ENCODE measurements around the gene MACROD1. TPM values are rescaled to one million over a fixed set of nuclear protein-coding genes. Genes with fewer than 3 reads are reported as not detected.

The MACROD1 gene
- total and polyA plus RNA-seq, 9 donors: 21.1 to 50.2 (median 32.2) TPM

GRCh38 chr11:64141081-64141783, 24.7 kb downstream of the MACROD1 start:
- peak in 1 of 5 donors; percentile 56 for DNase-seq
- Histone ChIP-seq H3K9me3 (no peaks in the 10 kb centered on the region), H3K36me3 (no peaks in the 10 kb centered on the region), H3K4me1 (ENCODE audit: insufficient read depth) (peaks cover 6% of the 10 kb centered on the region), H3K27me3 (no peaks in the 10 kb centered on the region), H3K4me3 (no peak overlapping the region), H3K27ac (no peak overlapping the region)
- TF ChIP-seq, protein P1, sequence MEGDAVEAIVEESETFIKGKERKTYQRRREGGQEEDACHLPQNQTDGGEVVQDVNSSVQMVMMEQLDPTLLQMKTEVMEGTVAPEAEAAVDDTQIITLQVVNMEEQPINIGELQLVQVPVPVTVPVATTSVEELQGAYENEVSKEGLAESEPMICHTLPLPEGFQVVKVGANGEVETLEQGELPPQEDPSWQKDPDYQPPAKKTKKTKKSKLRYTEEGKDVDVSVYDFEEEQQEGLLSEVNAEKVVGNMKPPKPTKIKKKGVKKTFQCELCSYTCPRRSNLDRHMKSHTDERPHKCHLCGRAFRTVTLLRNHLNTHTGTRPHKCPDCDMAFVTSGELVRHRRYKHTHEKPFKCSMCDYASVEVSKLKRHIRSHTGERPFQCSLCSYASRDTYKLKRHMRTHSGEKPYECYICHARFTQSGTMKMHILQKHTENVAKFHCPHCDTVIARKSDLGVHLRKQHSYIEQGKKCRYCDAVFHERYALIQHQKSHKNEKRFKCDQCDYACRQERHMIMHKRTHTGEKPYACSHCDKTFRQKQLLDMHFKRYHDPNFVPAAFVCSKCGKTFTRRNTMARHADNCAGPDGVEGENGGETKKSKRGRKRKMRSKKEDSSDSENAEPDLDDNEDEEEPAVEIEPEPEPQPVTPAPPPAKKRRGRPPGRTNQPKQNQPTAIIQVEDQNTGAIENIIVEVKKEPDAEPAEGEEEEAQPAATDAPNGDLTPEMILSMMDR (IDR thresholded peaks at IDR 0.05): no peak
- TF ChIP-seq EP300 (IDR thresholded peaks at IDR 0.05) (no peak), POLR2A (IDR thresholded peaks at IDR 0.05) (no peak)
- 44 to 51% (median 47%) methylated on average over 21 of the region's 21 CpGs for WGBS, 3 donors
- intact Hi-C loops (cut with DNase I): loop anchor here in 1 of 4 donors (10.0 kb wide), 1 partner anchor 306 kb away; the partner anchor contains the start of gene MARK2

GRCh38 chr11:64140082-64140481, 25.8 kb downstream of the MACROD1 start:
- Histone ChIP-seq H3K27me3 (no peaks in the 10 kb centered on the region), H3K27ac (no peak overlapping the region), H3K4me1 (ENCODE audit: insufficient read depth) (peaks cover 6% of the 10 kb centered on the region), H3K36me3 (no peaks in the 10 kb centered on the region), H3K9me3 (no peaks in the 10 kb centered on the region), H3K4me3 (no peak overlapping the region)
- TF ChIP-seq POLR2A (IDR thresholded peaks at IDR 0.05): no peak
- TF ChIP-seq, protein P1 (IDR thresholded peaks at IDR 0.05): no peak
- no peak for TF ChIP-seq EP300 (IDR thresholded peaks at IDR 0.05)
- WGBS, 3 donors: 91 to 94% (median 93%) methylated on average over 8 of the region's 8 CpGs
- intact Hi-C loops (cut with DNase I): loop anchor here in 1 of 4 donors (10.0 kb wide), 1 partner anchor 305 kb away; the partner anchor contains the start of gene MARK2
- DNase-seq: no peak

- intact Hi-C loops (cut with DNase I): no loop called here
- no peak overlapping the region for H3K4me3 ChIP-seq
- H3K36me3 ChIP-seq: no peaks in the 10 kb centered on the region
- H3K27ac ChIP-seq: no peak overlapping the region
- peaks cover 6% of the 10 kb centered on the region for H3K4me1 ChIP-seq (ENCODE audit: insufficient read depth)
- no peaks in the 10 kb centered on the region for H3K9me3 ChIP-seq
- no peaks in the 10 kb centered on the region for H3K27me3 ChIP-seq
- 75 to 84% (median 79%) methylated on average over 15 of the region's 15 CpGs for whole genome bisulfite sequencing, 3 donors
- TF ChIP-seq EP300 (IDR thresholded peaks at IDR 0.05) (no peak), POLR2A (IDR thresholded peaks at IDR 0.05) (no peak)
- TF ChIP-seq, protein P1 (IDR thresholded peaks at IDR 0.05): no peak
- no peak for DNase-seq
Measured at GRCh38 chr11:64139049-64139448, 26.9 kb downstream of the MACROD1 start.

- no peaks in the 10 kb centered on the region for H3K9me3 ChIP-seq
- H3K4me1 ChIP-seq (ENCODE audit: insufficient read depth): peaks cover 6% of the 10 kb centered on the region
- H3K4me3 ChIP-seq: no peak overlapping the region
- intact Hi-C loops (cut with DNase I): no loop called here
- 89 to 92% (median 90%) methylated on average over 16 of the region's 16 CpGs for WGBS, 3 donors
- TF ChIP-seq, protein P1 (IDR thresholded peaks at IDR 0.05): no peak
- TF ChIP-seq POLR2A (IDR thresholded peaks at IDR 0.05) (no peak), EP300 (IDR thresholded peaks at IDR 0.05) (no peak)
- no peak overlapping the region for H3K27ac ChIP-seq
- no peak for DNase-seq
- H3K36me3 ChIP-seq: no peaks in the 10 kb centered on the region
- H3K27me3 ChIP-seq: no peaks in the 10 kb centered on the region
Measured at GRCh38 chr11:64138398-64138797, 27.5 kb downstream of the MACROD1 start.
